GM21390 (cell line): ENCODE data around the gene CWF19L2.
"Not testable (repeated sequence)": the region's sequence is repeated elsewhere in the genome, so short reads cannot be mapped to it uniquely, and the experiment has no call there.

Experiments used
- ATAC-seq: cut with Tn5 transposase; IDR thresholded peaks from one replicate; pipeline ENCODE4 v1.9.1; 2021; ENCODE audit not compliant: unreplicated experiment

The CWF19L2 gene

DNA sequence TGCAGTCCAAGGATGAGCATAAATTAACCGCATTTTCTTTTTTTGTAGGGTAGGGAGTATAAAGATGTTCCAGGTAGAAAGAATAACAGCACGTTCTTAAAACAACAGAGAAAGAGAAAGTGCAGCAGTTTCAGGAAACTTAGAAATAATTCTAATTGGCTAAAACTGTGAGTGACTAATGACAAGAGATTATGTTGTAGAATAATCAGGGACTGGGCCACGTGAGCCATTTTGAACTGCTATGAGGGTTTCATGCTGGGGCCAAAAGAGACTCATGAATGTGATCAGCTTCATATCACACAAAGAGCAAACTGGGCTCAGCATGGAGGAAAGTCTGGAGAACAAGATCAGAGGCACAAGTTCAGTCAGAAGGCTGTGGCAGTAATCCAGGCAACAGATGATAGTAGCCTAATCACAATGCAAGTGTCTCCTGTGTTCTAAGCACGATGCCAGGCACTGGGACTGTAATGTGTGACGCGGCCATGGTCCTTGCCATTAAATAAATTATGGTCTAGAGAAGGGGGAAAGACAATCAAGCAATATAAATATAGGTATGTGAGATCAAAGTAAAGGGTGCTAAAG is 17.9 kb downstream of the CWF19L2 start:
- no peak for ATAC-seq

DNA sequence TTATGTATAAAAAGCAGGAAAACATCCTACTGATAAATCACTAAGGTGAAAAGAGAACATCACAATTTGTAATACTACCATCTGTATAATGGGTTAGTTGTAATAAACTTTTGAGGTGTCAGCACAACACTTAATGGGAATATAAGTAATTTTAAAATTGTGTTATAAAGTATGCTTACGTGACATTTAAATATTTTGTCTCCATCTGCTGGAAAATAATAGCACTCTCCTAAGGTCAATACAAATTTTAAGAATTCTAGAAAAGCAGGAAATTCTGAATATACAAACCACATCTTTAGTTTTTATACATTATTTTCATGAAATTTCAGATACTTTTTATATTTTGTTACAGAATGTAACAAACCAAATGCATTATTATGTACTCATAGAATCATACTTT is 19.5 kb downstream of the CWF19L2 start:
- ATAC-seq, result no peak

DNA sequence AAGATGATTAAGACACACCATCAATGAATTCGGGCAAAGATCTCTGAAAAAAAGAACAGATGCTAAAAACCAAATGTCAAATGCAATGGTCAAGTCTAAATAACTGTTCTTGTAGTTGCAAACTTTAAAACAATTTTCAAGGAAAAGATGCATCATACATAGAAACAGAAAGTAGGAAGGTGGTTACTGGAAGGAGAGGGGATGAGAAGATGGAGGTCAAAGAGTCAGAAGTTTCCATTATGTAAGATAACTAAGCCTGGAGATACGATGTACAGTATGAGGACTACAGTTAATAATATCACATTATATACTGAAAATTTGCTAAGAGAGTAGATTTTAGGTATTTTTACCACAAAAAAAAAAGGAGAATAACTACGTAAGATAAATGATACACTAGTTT is 27.1 kb downstream of the CWF19L2 start:
- no peak for ATAC-seq

- no peak for ATAC-seq
These were observed 29.9 kb downstream of the CWF19L2 start for GRCh38 chr11:107427569-107428180.

- ATAC-seq, result no peak
These were observed 44.3 kb downstream of the CWF19L2 start for GRCh38 chr11:107413352-107413751.

DNA sequence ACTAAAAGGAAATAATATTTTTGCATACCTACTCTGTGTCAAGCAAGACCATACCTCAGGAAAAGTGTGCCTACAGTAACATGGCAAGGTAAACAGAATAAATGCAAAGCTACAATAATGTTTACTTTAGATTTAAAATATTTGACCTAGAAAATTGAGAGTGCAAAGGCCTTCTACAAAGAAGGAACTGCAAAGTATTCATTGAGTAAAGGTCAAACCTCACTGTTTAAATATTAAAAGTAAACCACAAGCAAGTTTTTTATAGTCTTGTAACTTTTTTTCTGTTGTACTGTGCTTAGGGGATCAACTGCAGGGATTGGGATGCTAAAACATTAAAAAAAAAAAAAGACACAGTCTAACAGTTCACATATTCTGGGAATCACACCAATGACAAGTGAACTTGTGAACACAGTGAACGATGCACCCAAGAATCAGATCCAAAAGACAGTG is 48.8 kb downstream of the CWF19L2 start:
- no peak for ATAC-seq

- ATAC-seq, result no peak
These were observed 52.4 kb downstream of the CWF19L2 start for GRCh38 chr11:107405260-107405659.

DNA sequence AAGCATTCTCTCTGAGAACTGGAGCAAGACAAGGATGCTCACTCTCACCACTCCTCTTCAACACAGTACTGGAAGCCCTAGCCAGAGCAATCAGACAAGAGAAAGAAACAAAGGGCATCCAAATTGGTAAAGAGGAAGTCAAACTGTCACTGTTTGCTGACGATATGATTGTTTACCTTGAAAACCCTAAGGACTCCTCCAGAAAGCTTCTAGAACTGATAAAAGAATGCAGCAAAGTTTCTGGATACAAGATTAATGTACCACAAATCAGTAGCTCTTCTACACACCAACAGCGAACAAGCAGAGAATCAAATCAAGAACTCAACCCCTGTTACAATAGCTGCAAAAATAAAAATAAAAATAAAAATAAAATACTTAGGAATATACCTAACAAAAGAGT is 56.5 kb downstream of the CWF19L2 start:
- not testable (repeated sequence) for ATAC-seq

DNA sequence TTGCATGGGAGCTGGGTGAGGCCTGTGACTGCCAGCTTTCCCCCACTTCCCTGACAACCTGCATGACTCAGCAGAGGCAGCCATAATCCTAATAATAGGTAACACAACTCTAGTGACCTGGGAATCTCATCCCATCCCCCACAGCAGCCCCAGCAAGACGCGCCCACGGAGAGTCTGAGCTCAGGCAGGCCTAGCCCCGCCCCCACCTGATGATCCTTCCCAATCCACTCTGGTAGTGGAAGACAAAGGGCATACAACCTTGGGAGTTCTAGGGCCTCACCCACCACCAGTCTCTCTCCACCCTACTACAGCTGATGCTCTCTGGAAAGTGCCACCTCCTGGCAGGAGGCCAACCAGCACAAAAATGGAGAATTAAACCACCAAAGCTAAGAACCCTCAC is 60.3 kb downstream of the CWF19L2 start:
- no peak for ATAC-seq

DNA sequence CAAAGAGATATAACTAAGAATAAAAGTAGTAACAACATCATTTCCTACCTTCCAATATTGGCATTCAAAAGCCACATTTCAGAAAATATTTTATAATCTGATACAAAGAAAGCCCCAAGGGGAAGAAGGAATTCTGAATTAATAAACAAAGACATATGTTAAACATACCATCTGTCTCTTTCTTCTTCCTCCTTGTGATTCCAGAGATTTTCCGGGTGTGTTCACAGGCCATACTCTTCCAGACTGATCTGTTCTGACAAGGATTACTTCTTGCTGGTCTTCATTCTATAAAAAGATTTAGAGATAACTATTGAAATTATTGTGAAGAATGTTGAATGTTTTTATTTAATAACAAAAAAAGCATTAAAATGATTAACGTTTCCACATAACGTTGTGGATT is 65.0 kb downstream of the CWF19L2 start:
- ATAC-seq, result no peak

GRCh38 chr11:107390701-107391100 is 66.9 kb downstream of the CWF19L2 start:
- ATAC-seq, result not testable (repeated sequence)

- no peak for ATAC-seq
These were observed 70.0 kb downstream of the CWF19L2 start for GRCh38 chr11:107387666-107388065.

GRCh38 chr11:107385361-107385981 is 72.2 kb downstream of the CWF19L2 start:
- no peak for ATAC-seq

DNA sequence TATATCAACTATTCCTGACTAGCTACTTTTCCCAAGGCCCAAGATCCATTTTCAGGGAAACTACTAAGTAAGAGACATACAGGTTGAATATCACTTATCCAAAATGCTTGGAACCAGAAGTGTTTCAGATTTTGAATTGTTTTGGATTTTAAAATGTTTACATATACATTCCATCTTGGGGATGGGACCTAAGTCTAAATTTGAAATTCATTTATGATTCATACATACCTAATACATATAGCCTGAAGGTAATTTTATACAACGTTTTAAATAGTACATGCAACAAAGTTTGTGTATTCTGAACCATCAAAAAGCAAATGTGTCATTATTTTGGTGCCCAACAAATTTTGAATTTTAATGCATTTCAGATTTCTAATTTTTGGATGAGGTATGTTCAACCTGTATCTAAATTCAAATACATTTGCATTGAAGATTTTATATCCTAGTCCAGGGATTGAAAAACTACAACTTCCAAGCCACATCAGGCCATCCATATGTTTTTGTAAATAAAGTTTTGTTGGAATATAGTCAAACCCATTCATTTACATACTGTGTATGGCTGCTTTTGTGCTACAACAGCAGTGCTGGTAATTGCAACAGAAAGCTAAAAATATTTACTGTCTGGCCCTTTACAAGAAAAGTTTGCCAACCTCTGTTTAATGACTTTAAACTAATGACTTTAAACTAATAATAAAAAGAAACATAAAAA is 73.3 kb downstream of the CWF19L2 start:
- ATAC-seq, result no peak

DNA sequence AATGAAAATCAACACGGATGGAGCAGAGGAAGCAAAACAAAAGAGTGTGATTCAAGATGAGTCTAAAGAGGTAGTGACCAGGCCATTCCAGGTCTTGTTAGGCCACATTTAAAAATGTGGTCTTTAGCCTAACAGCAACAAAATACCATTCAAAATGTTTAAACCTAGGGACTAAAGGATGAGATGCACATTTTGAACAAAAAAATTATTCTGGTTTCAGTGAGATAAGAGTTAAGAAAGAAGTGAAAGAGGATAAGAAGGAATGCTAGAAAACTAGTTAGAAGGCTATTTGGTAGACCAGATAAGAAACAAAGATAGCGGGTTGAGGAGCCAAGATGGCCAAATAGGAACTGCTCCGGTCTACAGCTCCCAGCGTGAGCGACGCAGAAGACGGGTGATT is 85.2 kb downstream of the CWF19L2 start:
- ATAC-seq, result no peak

DNA sequence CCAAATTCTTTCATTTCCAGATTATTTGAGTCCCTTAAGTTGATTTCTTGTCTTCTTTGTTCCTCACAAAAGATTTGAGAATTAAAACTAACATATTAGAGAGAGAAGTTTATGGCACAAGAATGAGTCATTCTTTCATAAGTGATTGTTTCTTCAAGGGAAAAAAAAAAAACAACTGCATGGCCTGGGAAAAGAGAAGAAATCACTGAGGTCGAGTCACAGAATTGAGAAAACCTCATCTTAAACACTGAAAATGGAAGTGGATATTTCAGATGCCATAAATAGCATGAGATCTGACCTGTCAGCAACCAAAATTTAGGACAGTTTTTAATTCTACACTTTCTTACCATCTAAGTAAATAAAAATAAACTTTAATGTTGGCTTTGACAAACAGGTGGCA is 87.2 kb downstream of the CWF19L2 start:
- ATAC-seq, result no peak

DNA sequence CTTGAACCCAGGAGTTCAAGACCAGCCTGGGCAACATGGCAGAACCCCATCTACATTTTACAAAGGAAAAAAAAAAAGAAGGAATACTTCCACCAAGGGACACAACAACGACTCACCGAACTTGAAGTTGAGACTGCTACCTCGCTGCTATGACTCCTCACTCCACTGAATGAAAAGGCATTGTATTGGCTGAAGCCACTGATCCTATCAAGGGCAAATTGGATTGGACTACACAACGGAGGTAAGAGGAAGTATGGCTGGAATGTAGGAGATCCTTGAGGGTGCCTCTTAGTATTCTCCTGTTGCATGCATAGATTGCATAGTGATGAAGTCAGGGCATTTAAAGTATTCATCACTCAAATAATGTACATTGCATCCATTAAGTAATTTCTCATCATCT is 97.9 kb downstream of the CWF19L2 start:
- no peak for ATAC-seq

DNA sequence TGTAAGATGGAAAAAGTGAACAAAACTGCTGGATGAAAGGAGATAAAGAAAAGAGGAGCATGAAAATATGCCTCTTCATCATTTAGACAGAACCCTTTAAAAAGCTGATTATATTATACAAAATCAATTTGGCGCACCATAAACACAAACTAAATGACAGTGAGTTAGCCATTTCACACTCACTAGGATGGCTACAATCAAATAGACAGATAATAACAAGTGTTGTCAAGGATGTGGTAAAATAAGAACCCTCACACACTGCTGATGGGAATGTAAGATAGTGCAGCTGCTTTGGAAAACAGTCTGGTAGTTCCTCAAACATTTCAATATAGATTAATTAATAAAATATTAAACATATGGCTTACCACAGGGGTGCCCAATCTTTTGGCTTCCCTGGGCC is 99.7 kb downstream of the CWF19L2 start:
- no peak for ATAC-seq

- no peak for ATAC-seq
These were observed 102.8 kb downstream of the CWF19L2 start for GRCh38 chr11:107354780-107355179.

DNA sequence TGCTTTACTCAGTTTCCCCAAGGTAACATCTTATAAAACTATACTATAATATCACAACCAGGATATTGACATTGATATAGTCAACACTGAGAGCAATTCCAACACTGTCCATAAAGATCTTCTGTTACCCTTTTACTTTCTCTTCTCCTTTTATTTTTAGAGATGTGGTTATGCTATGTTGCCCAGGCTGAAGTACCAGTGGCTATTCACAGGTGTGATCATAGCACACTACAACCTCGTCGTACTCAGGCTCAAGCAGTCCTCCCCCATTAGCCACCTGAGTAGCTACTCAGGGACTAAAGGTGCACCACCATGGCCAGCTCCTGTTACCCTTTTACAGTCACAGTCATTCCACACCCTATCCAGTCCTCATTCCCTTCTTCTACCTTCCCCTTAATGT is 119.7 kb downstream of the CWF19L2 start:
- peak; percentile 61 for ATAC-seq

- ATAC-seq, result no peak
These were observed 125.9 kb downstream of the CWF19L2 start for GRCh38 chr11:107331728-107332127.

DNA sequence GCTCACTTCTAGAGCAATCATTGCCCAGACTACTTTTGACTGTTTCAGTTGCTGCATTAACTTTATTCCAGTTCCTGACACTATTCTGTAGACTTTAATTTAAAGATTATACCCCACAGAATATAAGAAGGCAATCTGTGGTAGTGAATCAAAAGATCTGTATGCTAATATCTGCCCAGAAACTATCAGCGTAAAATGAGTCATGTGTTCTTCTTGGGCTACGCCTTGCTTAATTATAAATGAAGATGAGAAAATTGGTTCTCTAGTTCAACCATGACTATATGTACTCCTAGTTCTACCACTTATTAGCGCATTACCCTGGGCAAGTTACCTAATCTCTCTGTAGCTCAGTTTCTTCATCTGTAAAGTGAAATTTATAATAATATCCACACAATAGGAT is 128.5 kb downstream of the CWF19L2 start:
- no peak for ATAC-seq
